ENCODE measurements around the gene RABGGTA. TPM values are rescaled to one million over a fixed set of nuclear protein-coding genes. Genes with fewer than 3 reads are reported as not detected.

Gene RABGGTA
- total RNA-seq, 1 experiment from 2014 or later, result 27.1 TPM

- H3K9me3 Mint-ChIP-seq (ENCODE audit: unreplicated experiment), result no peaks in the 10 kb centered on the region
- H3K4me1 Mint-ChIP-seq (ENCODE audit: low read depth, unreplicated experiment), result no peaks in the 10 kb centered on the region
- Histone ChIP-seq H3K27me3 (replicated peaks; ENCODE audit: control insufficient read depth, insufficient read depth, low read length) (no peaks in the 10 kb centered on the region), H3K36me3 (ENCODE audit: control insufficient read depth, insufficient read depth, low read length) (no peaks in the 10 kb centered on the region), H3K9me3 (no peaks in the 10 kb centered on the region), H3K4me1 (no peaks in the 10 kb centered on the region), H3K4me3 (ENCODE audit: low read depth, low read length) (no peak overlapping the region)
- no peak for TF ChIP-seq CTCF (IDR thresholded peaks at IDR 0.05; ENCODE audit: insufficient read depth in 1 of 2, low read depth in 1 of 2, low read length in 1 of 2, severe bottlenecking in 1 of 2, unreplicated experiment in 1 of 2)
- ChIA-PET CTCF (no interaction called here), POLR2A (no interaction called here)
- no peak for DNase-seq
- BruUV-seq (replicated peaks), result no TSS peak
- H3K36me3 Mint-ChIP-seq (ENCODE audit: insufficient read depth, unreplicated experiment), result peaks cover 2% of the 10 kb centered on the region
- H3K27ac Mint-ChIP-seq (ENCODE audit: unreplicated experiment), result no peak overlapping the region
- no peak overlapping the region for H3K4me3 Mint-ChIP-seq (ENCODE audit: unreplicated experiment)
- no peaks in the 10 kb centered on the region for H3K27me3 Mint-ChIP-seq (ENCODE audit: insufficient read depth, unreplicated experiment)
- intact Hi-C loops (cut with micrococcal nuclease; ENCODE audit: unreplicated experiment), result no loop called here
These were observed 15.6 kb upstream of the RABGGTA start for GRCh38 chr14:24286996-24287395.

- Histone ChIP-seq H3K4me3 (ENCODE audit: low read depth, low read length) (no peak overlapping the region), H3K36me3 (ENCODE audit: control insufficient read depth, insufficient read depth, low read length) (no peaks in the 10 kb centered on the region), H3K27me3 (replicated peaks; ENCODE audit: control insufficient read depth, insufficient read depth, low read length) (no peaks in the 10 kb centered on the region), H3K4me1 (no peaks in the 10 kb centered on the region), H3K9me3 (no peaks in the 10 kb centered on the region)
- ChIA-PET CTCF (interaction anchor here (0.6 kb wide), 1 partner anchor 10 kb away, joined by 4 read pairs; no protein-coding TSS in a partner anchor), POLR2A (no interaction called here)
- no peak for DNase-seq
- no peaks in the 10 kb centered on the region for H3K4me1 Mint-ChIP-seq (ENCODE audit: low read depth, unreplicated experiment)
- intact Hi-C loops (cut with micrococcal nuclease; ENCODE audit: unreplicated experiment), result no loop called here
- no TSS peak for BruUV-seq (replicated peaks)
- TF ChIP-seq CTCF (IDR thresholded peaks at IDR 0.05; ENCODE audit: insufficient read depth in 1 of 2, low read depth in 1 of 2, low read length in 1 of 2, severe bottlenecking in 1 of 2, unreplicated experiment in 1 of 2), result no peak
- no peaks in the 10 kb centered on the region for H3K9me3 Mint-ChIP-seq (ENCODE audit: unreplicated experiment)
- H3K4me3 Mint-ChIP-seq (ENCODE audit: unreplicated experiment), result no peak overlapping the region
- no peak overlapping the region for H3K27ac Mint-ChIP-seq (ENCODE audit: unreplicated experiment)
- no peaks in the 10 kb centered on the region for H3K27me3 Mint-ChIP-seq (ENCODE audit: insufficient read depth, unreplicated experiment)
- no peaks in the 10 kb centered on the region for H3K36me3 Mint-ChIP-seq (ENCODE audit: insufficient read depth, unreplicated experiment)
These were observed 14.0 kb upstream of the RABGGTA start for GRCh38 chr14:24285351-24285750.

- POLR2A ChIA-PET, result no interaction called here
- H3K36me3 ChIP-seq (ENCODE audit: control insufficient read depth, insufficient read depth, low read length), result no peaks in the 10 kb centered on the region
- Mint-ChIP-seq H3K27me3 (ENCODE audit: insufficient read depth, unreplicated experiment) (no peaks in the 10 kb centered on the region), H3K9me3 (ENCODE audit: unreplicated experiment) (no peaks in the 10 kb centered on the region), H3K4me1 (ENCODE audit: low read depth, unreplicated experiment) (no peaks in the 10 kb centered on the region), H3K27ac (ENCODE audit: unreplicated experiment) (no peak overlapping the region), H3K4me3 (ENCODE audit: unreplicated experiment) (no peak overlapping the region), H3K36me3 (ENCODE audit: insufficient read depth, unreplicated experiment) (no peaks in the 10 kb centered on the region)
- H3K4me1 ChIP-seq, result no peaks in the 10 kb centered on the region
- H3K9me3 ChIP-seq, result no peaks in the 10 kb centered on the region
- intact Hi-C loops (cut with micrococcal nuclease; ENCODE audit: unreplicated experiment), result no loop called here
- no peak overlapping the region for H3K4me3 ChIP-seq (ENCODE audit: low read depth, low read length)
- BruUV-seq (replicated peaks), result no TSS peak
- CTCF ChIA-PET, result no interaction called here
- DNase-seq, result no peak
- no peaks in the 10 kb centered on the region for H3K27me3 ChIP-seq (replicated peaks; ENCODE audit: control insufficient read depth, insufficient read depth, low read length)
- no peak for TF ChIP-seq CTCF (IDR thresholded peaks at IDR 0.05; ENCODE audit: insufficient read depth in 1 of 2, low read depth in 1 of 2, low read length in 1 of 2, severe bottlenecking in 1 of 2, unreplicated experiment in 1 of 2)
These were observed 13.2 kb upstream of the RABGGTA start for GRCh38 chr14:24284501-24285035.
